Subcutaneous adipose tissue (tissue), 4 donors: ENCODE results near the gene MPHOSPH8. TPM values are rescaled to one million over a fixed set of nuclear protein-coding genes. Genes with fewer than 3 reads are reported as not detected.

Source experiments
- total RNA-seq, 4 donors: library from RNA; depleted of rRNA; stranded (reverse); fragments of >200 nt; gene quantifications; one replicate each; pipeline ENCODE4 v1.1.0, GENCODE V29; 2016
- TF ChIP-seq, protein P1 (sequence below): fragments of 450-650 bp; IDR thresholded peaks from one replicate; pipeline ENCODE4 v1.5.1; 2016; ENCODE audit warnings: low read depth, mild to moderate bottlenecking, control low read depth, antibody characterized with exemption, moderate library complexity

The MPHOSPH8 gene
- total RNA-seq, 4 donors from 2014 or later = 25.8 to 51.4 (median 46.6) TPM

- TF ChIP-seq, protein P1, sequence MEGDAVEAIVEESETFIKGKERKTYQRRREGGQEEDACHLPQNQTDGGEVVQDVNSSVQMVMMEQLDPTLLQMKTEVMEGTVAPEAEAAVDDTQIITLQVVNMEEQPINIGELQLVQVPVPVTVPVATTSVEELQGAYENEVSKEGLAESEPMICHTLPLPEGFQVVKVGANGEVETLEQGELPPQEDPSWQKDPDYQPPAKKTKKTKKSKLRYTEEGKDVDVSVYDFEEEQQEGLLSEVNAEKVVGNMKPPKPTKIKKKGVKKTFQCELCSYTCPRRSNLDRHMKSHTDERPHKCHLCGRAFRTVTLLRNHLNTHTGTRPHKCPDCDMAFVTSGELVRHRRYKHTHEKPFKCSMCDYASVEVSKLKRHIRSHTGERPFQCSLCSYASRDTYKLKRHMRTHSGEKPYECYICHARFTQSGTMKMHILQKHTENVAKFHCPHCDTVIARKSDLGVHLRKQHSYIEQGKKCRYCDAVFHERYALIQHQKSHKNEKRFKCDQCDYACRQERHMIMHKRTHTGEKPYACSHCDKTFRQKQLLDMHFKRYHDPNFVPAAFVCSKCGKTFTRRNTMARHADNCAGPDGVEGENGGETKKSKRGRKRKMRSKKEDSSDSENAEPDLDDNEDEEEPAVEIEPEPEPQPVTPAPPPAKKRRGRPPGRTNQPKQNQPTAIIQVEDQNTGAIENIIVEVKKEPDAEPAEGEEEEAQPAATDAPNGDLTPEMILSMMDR = no peak
Observed at GRCh38 chr13:19592657-19593180, 40.7 kb upstream of the MPHOSPH8 start.

GRCh38 chr13:19596086-19596485, 37.4 kb upstream of the MPHOSPH8 start:
- TF ChIP-seq, protein P1 = no peak

- TF ChIP-seq, protein P1 = no peak
Observed at GRCh38 chr13:19596960-19597361, 36.5 kb upstream of the MPHOSPH8 start.

DNA sequence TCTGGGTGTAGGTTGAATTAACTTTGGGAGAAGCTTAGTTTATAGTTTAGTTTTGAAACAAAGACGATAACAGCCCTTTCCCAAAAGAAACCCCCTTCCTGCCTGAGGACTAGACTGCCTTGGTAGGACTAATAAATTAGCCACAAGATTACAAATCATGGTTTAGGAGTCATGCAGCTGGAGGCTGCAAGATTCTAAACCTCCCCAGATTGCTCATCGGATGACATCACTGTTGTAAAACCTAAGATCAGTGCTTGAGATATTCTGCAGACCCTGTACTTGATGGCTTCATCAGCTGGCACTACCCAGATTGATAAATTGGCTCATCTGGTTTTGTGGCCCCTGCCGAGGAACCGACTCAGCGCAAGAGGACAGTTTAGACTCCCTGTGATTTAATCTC, 35.9 kb upstream of the MPHOSPH8 start:
- TF ChIP-seq, protein P1 = no peak

- TF ChIP-seq, protein P1 = no peak
Observed at GRCh38 chr13:19601749-19602725, 31.4 kb upstream of the MPHOSPH8 start.

DNA sequence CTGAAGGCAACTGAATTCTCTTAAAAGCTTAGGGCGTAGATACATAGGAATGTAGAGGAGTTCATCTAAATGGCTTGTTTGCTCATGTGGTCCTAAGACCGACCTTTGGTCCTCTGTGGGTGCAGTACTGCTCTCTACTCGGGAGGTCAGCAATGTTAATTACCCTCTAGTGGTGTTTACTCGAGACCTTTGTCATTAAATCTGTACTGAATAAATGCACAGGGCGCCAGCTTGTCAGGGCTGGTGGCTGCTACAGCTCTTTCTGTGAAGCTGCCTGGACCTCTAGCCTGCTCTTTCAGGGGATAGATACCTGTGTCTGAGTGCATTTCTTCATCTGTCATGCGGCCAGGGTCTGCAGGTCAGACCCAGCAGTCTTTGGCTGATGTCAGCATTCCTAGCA, 29.2 kb upstream of the MPHOSPH8 start:
- TF ChIP-seq, protein P1 = no peak

GRCh38 chr13:19605161-19605955, 28.1 kb upstream of the MPHOSPH8 start:
- TF ChIP-seq, protein P1 = no peak
